HL-60/S4 treated with phorbol 12-myristate 13-acetate at 8.2 ng/mL for 4 days and 3 days (cell line): ENCODE measurements around the gene CD48.

ENCODE experiments used
- in situ Hi-C: fragments of 300-500 bp; cut with MboI; formaldehyde crosslinking; loops from 2 replicates; pipeline ENCODE4 v1.15.0; 2022; ENCODE audit warnings: low sequenced_read_pairs

The CD48 gene

GRCh38 chr1:160636547-160636946 is 75.1 kb downstream of the CD48 start:
- in situ Hi-C loops = no loop called here

DNA sequence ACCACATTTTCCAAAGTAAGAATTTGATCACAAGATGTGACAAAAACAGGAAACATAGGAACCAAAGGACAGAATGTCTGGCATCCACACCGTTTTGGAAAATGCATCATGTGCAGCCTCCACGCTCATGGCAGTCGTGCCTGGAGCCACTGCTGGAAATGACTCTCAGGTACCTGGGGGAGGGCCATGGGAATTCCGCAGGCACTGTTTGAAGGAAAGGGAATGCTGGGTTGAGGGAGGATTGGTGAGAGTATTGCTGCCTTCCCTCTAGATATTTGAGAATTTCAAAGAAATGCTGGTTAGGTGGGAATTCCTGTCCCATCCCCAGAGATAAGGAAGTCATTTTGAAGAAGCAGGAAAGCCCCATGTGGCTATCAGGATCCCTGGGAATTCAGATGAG is 75.5 kb downstream of the CD48 start:
- in situ Hi-C loops = no loop called here

- in situ Hi-C loops = no loop called here
These were observed 76.8 kb downstream of the CD48 start for GRCh38 chr1:160634543-160635491.

DNA sequence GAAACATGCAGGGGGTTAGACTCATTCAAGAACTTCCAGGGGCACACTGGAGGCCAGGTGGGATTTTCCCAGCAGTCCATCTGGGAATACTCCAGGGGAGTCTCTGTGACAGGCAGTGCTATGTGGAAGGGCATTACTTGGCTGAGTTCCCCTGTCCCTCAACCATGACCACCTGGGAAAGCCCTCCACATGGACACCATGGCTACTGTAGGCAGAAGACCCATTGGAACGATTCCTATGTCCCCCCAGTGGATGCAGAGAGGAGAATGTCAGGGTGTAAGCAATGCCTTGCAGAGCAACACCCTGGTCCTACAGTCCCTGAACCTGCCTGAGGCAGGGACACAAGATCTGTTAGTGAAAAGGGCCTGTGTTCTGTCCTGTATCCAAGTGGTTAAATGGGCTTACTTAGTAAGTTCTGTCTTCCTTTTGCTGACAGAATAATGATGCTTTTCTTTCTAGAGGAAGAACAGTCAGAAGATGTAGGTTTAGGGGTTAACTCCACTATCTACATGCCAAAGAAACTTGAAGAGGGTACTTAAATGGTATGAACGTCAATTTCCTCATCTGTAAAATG is 78.2 kb downstream of the CD48 start:
- in situ Hi-C loops = no loop called here

- in situ Hi-C loops = no loop called here
These were observed 79.5 kb downstream of the CD48 start for GRCh38 chr1:160631983-160632625.

DNA sequence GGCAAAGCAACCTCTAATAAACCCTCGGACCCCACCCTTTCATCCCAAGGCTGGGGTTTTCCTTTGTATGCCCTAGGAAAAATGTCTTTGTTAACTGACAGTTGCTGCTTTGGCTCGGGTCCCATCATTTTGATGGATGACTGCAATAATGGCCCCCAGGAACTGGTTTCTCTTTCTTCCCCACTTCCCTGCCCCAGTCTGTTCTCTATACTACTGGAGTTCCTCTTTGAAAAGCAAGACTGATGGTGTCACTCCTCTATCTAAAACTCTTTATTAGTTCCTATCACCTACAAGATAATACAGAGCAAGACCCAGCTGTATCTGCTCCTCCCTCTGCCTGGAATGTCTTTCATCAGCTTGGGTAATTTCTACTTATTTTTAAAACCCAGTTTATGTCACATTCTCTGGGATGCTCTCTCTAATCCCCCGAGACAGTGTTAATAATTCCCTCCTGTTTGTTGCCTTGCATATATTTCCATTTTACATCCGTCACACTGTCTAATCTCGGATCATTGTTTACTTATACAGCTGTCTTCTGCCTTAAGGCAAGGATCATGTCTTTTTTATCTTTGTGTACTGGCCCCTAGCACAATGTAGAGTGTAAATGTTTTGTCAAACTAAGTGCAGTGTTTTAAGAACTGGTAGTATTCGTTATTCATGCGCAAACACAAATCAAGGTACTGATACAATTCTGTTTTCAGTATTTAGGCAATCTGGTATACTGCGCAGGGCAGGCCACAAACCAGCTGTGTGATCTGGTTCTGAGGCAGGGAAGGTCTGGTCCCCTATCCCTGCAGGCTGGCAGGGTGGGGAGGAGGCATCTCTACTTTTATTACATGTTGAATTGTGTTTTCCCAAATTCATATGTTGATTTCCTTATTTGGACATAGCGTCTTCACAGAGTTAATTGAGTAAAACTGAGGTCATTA is 80.8 kb downstream of the CD48 start:
- in situ Hi-C loops = no loop called here

DNA sequence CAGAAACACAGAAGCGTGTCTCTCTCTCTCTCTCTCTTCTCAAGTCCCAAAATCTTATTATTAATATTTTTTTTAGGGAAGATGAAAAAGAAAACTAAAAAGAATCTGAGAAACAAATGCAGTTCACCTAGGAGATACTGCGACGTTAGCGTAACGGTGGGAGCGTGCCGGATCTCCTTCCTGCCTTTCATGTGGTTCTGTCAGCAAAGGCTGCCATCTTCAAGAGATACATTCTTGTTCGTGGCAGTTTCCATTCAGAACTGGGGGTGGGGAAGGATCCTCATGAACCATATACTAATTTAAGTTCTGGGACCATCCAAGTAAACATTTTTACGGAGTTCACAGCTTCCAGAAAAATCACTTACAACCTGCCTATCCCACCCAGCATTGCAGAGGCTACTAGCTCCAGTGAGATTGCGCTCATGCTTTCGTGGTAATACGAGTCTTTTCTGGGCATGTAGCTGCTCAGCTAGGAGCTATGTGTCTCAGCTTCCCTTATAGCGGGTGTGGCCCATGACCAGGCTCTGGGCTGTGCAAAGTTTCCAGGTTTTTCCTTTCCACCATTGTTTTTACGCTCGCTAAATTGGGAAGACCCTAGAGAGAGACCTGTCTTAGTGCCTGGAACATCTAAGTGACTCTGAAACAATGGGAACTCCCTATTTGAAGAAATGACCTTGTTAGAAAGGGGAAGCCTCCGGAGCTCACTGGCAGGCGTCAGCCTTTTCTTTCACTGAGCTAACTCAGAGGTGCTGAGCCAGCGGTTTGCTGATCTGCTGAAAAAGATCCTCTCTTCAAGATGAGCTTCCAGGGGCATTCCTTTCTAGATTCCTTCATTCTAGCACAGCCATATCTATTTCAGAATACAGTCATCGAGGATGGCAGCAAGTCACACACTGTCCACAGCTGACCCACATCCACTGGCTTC is 82.1 kb downstream of the CD48 start:
- in situ Hi-C loops = no loop called here

DNA sequence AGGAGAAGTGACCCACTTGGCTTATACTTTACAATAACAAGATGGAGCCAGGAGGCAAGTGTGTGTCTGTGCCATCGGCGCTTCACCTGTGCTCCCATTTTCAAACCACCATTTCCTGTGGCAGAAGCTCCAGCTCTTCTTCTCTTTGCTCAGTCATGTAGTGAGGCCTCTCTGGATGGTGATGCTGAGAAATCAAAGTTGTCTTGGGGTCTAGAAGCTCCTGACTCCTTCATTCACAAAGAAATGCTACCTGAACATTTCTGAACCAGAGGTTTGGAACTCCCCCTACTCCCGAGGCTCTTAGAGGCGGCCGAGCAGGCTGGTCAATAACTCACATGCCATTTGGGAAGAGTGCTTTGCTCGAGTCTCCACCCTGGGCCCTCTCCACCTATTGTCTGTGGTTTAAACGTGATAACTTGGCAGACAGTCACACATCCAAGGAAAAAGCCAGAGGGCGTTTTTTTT is 82.8 kb downstream of the CD48 start:
- in situ Hi-C loops = no loop called here
